SU-DHL-6 (cell line): ENCODE measurements around the gene RTN4.
"Not testable (repeated sequence)": the region's sequence is repeated elsewhere in the genome, so short reads cannot be mapped to it uniquely, and the experiment has no call there.

ENCODE experiments used
- H2AFZ ChIP-seq: fragments of 200-600 bp; sonication (generic); 2 replicates; pipeline ENCODE4 v1.6.1; 2014; ENCODE audit warnings: low read depth, mild to moderate bottlenecking, moderate library complexity, mixed read lengths, antibody characterized with exemption, low read length; ENCODE audit not compliant: severe bottlenecking
- H3F3A ChIP-seq: fragments of 200-600 bp; shearing (Covaris generic); 2 replicates; pipeline ENCODE4 v1.6.0; 2016; ENCODE audit warnings: antibody characterized with exemption, mild to moderate bottlenecking; ENCODE audit not compliant: insufficient read depth
- H3K27ac ChIP-seq: fragments of 200-600 bp; sonication (generic); 2 replicates; pipeline ENCODE4 v1.5.1; 2016; ENCODE audit warnings: low read depth, mild to moderate bottlenecking, low read length, moderate library complexity, mixed read lengths
- H3K27me3 ChIP-seq: fragments of 200-600 bp; sonication (generic), shearing (Covaris generic); 2 replicates; pipeline ENCODE4 v1.6.0; 2014; ENCODE audit warnings: mild to moderate bottlenecking, low read length
- H3K36me3 ChIP-seq: fragments of 200-600 bp; sonication (generic); 2 replicates; pipeline ENCODE4 v1.6.1; 2014; ENCODE audit warnings: mild to moderate bottlenecking, low read length, mixed read lengths
- H3K4me2 ChIP-seq: fragments of 300-600, 200-600 bp; shearing (Covaris generic), sonication (generic); 2 replicates; pipeline ENCODE4 v1.6.0; 2014; ENCODE audit warnings: low read length, low read depth, mild to moderate bottlenecking; ENCODE audit not compliant: poor library complexity, severe bottlenecking
- H3K4me3 ChIP-seq: fragments of 200-600 bp; sonication (generic); 2 replicates; pipeline ENCODE4 v1.5.1; 2014; ENCODE audit warnings: antibody characterized with exemption, low read length, mild to moderate bottlenecking, mixed read lengths; ENCODE audit not compliant: insufficient read depth, poor library complexity, severe bottlenecking
- H3K79me2 ChIP-seq: fragments of 200-600 bp; sonication (generic); 2 replicates; pipeline ENCODE4 v1.6.1; 2014; ENCODE audit warnings: mild to moderate bottlenecking, low read length, moderate library complexity; ENCODE audit not compliant: insufficient read depth
- H3K9ac ChIP-seq: fragments of 200-600 bp; sonication (generic); 2 replicates; pipeline ENCODE4 v1.7.0; 2014; ENCODE audit warnings: mild to moderate bottlenecking, low read length
- H3K9me2 ChIP-seq: fragments of 200-600 bp; sonication (generic); replicated peaks from 2 replicates; pipeline ENCODE4 v1.6.1; 2014; ENCODE audit warnings: low read length; ENCODE audit not compliant: insufficient read depth
- H3K9me3 ChIP-seq: fragments of 200-600 bp; sonication (generic); 2 replicates; pipeline ENCODE4 v1.6.1; 2014; ENCODE audit warnings: low read length, mixed read lengths; ENCODE audit not compliant: insufficient read depth
- H4K20me1 ChIP-seq: fragments of 200-600 bp; sonication (generic); 2 replicates; pipeline ENCODE4 v1.6.1; 2014; ENCODE audit warnings: low read depth, mild to moderate bottlenecking, antibody characterized with exemption, low read length, moderate library complexity, mixed read lengths
- EZH2phosphoT487 ChIP-seq: fragments of 200-600 bp; sonication (generic), shearing (Covaris generic); conservative IDR thresholded peaks from 2 replicates; pipeline ENCODE4 v1.6.1; 2018; ENCODE audit warnings: mild to moderate bottlenecking, antibody characterized with exemption, low read length, moderate library complexity, mixed read lengths
- TF ChIP-seq, protein P1 (sequence below): fragments of 200-600 bp; sonication (generic); IDR thresholded peaks from one replicate; pipeline ENCODE4 v1.5.1; 2017; ENCODE audit warnings: antibody characterized with exemption, mild to moderate bottlenecking, low read length, moderate library complexity; ENCODE audit not compliant: insufficient read depth, poor library complexity, severe bottlenecking

Gene RTN4

DNA sequence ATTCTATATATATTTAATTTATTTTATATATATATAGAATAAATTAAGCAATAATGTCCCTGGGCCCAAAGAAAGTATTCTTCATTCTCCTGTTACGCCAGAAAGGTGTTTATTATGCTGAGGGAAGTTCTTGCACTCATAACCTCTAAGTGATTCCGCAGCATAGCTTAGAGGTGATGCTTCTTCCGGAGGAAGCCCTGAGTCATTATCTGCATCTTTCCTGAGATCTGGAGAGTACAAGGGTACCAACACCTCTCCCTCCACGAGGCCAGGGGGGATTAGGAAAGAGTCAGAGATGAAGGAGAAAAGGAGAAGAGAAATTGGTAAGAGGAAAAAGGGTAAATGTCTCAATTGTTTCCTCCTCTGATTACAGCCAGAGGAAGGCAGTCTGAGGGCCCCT, 43.1 kb upstream of the RTN4 start:
- H3K27ac ChIP-seq: no peak overlapping the region
- H2AFZ ChIP-seq: no peak overlapping the region
- H3K9me2 ChIP-seq: no peaks in the 10 kb centered on the region
- H4K20me1 ChIP-seq: no peaks in the 10 kb centered on the region
- H3K4me2 ChIP-seq: no peak overlapping the region
- H3K9me3 ChIP-seq: no peaks in the 10 kb centered on the region
- H3K79me2 ChIP-seq: no peaks in the 10 kb centered on the region
- no peaks in the 10 kb centered on the region for H3F3A ChIP-seq
- no peaks in the 10 kb centered on the region for H3K36me3 ChIP-seq
- no peak overlapping the region for H3K4me3 ChIP-seq
- TF ChIP-seq, protein P1, sequence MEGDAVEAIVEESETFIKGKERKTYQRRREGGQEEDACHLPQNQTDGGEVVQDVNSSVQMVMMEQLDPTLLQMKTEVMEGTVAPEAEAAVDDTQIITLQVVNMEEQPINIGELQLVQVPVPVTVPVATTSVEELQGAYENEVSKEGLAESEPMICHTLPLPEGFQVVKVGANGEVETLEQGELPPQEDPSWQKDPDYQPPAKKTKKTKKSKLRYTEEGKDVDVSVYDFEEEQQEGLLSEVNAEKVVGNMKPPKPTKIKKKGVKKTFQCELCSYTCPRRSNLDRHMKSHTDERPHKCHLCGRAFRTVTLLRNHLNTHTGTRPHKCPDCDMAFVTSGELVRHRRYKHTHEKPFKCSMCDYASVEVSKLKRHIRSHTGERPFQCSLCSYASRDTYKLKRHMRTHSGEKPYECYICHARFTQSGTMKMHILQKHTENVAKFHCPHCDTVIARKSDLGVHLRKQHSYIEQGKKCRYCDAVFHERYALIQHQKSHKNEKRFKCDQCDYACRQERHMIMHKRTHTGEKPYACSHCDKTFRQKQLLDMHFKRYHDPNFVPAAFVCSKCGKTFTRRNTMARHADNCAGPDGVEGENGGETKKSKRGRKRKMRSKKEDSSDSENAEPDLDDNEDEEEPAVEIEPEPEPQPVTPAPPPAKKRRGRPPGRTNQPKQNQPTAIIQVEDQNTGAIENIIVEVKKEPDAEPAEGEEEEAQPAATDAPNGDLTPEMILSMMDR: no peak
- TF ChIP-seq EZH2phosphoT487: no peak
- H3K27me3 ChIP-seq: no peaks in the 10 kb centered on the region
- no peak overlapping the region for H3K9ac ChIP-seq

DNA sequence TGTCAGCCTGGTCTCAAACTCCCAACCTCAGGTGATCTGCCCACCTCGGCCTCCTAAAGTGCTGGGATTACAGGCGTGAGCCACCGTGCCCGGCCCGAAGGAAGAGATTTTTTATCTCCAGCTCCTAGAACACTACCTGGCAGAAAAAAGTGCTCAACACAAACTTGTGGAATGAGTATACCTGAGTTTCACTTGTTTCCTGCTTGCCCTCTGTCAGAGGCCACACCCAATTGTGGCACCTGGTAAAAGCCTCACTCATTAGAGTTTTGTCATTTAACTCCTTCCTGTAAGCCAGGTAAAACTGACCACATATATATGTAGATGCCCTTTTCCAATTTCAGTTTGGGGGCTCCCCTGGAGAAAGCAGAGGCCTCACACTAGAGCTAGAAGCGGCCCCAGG, 42.2 kb upstream of the RTN4 start:
- no peaks in the 10 kb centered on the region for H3K9me2 ChIP-seq
- no peak overlapping the region for H3K4me3 ChIP-seq
- no peak overlapping the region for H3K4me2 ChIP-seq
- no peaks in the 10 kb centered on the region for H3F3A ChIP-seq
- H2AFZ ChIP-seq: no peak overlapping the region
- no peaks in the 10 kb centered on the region for H3K9me3 ChIP-seq
- H3K27me3 ChIP-seq: no peaks in the 10 kb centered on the region
- H3K79me2 ChIP-seq: no peaks in the 10 kb centered on the region
- H3K27ac ChIP-seq: no peak overlapping the region
- no peak overlapping the region for H3K9ac ChIP-seq
- no peaks in the 10 kb centered on the region for H3K36me3 ChIP-seq
- no peak for TF ChIP-seq EZH2phosphoT487
- TF ChIP-seq, protein P1: no peak
- H4K20me1 ChIP-seq: no peaks in the 10 kb centered on the region

DNA sequence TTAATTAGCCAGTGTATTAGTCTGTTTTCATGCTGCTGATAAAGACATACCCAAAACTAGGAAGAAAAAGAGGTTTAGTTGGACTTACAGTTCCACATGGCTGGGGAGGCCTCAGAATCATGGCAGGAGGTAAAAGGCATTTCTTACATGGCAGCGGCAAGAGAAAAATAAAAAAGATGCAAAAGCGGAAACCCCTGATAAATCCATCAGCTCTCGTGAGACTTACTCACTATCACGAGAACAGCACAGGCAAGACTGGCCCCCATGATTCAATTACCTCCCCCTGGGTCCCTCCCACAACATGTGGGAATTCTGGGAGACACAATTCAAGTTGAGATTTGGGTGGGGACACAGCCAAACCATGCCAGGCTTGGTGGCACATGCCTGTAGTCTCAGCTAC, 41.4 kb upstream of the RTN4 start:
- not testable (repeated sequence) for H3K27me3 ChIP-seq, H3K4me2 ChIP-seq, H3K27ac ChIP-seq, H2AFZ ChIP-seq, H3F3A ChIP-seq, H4K20me1 ChIP-seq, H3K4me3 ChIP-seq, H3K36me3 ChIP-seq, H3K79me2 ChIP-seq, H3K9ac ChIP-seq, H3K9me3 ChIP-seq, H3K9me2 ChIP-seq

DNA sequence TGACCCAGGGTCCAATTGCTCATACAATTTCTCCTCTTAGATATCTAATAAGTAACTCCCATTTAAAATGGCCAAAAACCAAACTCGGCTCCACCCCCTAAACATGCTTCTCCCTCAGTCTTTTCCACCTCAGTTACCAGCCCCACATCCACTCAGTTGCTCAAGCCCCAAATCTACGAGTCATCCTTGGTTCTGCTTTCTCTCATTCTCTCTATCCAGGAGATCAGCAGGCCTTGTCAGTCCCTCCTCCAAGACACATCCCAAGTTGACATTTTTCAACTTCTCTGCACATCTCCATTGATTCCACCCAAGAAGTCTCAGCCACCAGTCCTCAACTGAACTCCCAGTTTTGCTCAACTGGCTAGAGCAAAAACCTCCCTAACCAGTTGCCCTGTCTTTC, 40.5 kb upstream of the RTN4 start:
- H3K4me3 ChIP-seq: no peak overlapping the region
- H3K27me3 ChIP-seq: no peaks in the 10 kb centered on the region
- H3K9ac ChIP-seq: no peak overlapping the region
- H3K27ac ChIP-seq: no peak overlapping the region
- no peak overlapping the region for H3K4me2 ChIP-seq
- no peaks in the 10 kb centered on the region for H4K20me1 ChIP-seq
- H3F3A ChIP-seq: no peaks in the 10 kb centered on the region
- H3K9me3 ChIP-seq: no peaks in the 10 kb centered on the region
- H2AFZ ChIP-seq: no peak overlapping the region
- no peaks in the 10 kb centered on the region for H3K79me2 ChIP-seq
- TF ChIP-seq, protein P1: no peak
- no peak for TF ChIP-seq EZH2phosphoT487
- H3K9me2 ChIP-seq: no peaks in the 10 kb centered on the region
- no peaks in the 10 kb centered on the region for H3K36me3 ChIP-seq
